Activated T-cell treated with anti-CD3 and anti-CD28 coated beads, Interleukin-2, amount 50 U/mL, for 72 hours (primary cell): ENCODE results near the gene VPS54. TPM values are rescaled to one million over a fixed set of nuclear protein-coding genes. Genes with fewer than 3 reads are reported as not detected.
A peak's percentile ranks its signal among the peaks of the same experiment; 100 is the strongest.

Experiments used
- ATAC-seq, 2 donors: fragments of 150-1000 bp; cut with Tn5 transposase; replicated peaks in 1 of 2; 2 replicates each; pipeline ENCODE4 v1.10.0; 2021; ENCODE audit warnings: moderate library complexity in 2 of 2, mild to moderate bottlenecking in 1 of 2
- DNase-seq, 2 donors: peaks; one replicate each; pipeline ENCODE4 v3.0.0; 2021 to 2022; ENCODE audit warnings: mixed read lengths in 1 of 2
- H3K27ac Mint-ChIP-seq: one replicate; pipeline ENCODE4 v1.8.0; 2022; ENCODE audit warnings: mild to moderate bottlenecking, moderate library complexity, mixed read lengths
- H3K27me3 Mint-ChIP-seq: one replicate; pipeline ENCODE4 v1.8.0; 2022; ENCODE audit warnings: low read depth, mixed read lengths
- H3K36me3 Mint-ChIP-seq, 2 donors: one replicate each; pipeline ENCODE4 v1.8.0; 2022; ENCODE audit warnings: mixed read lengths in 2 of 2, mild to moderate bottlenecking in 1 of 2; ENCODE audit not compliant: insufficient read depth in 2 of 2
- H3K4me1 Mint-ChIP-seq: one replicate; pipeline ENCODE4 v1.8.0; 2022; ENCODE audit warnings: low read depth, mixed read lengths
- H3K4me3 Mint-ChIP-seq, 2 donors: one replicate each; pipeline ENCODE4 v1.8.0; 2022; ENCODE audit warnings: mild to moderate bottlenecking in 2 of 2, mixed read lengths in 2 of 2, moderate library complexity in 2 of 2
- H3K9me3 Mint-ChIP-seq, 2 donors: one replicate each; pipeline ENCODE4 v1.8.0; 2022; ENCODE audit warnings: mixed read lengths in 2 of 2
- total RNA-seq, 2 donors: library from RNA; stranded (reverse); gene quantifications; one replicate each; pipeline ENCODE4 v1.2.3, GENCODE V29; 2022

VPS54 gene
- total RNA-seq, 2 donors from 2014 or later: 12.9 to 13.2 TPM

DNA sequence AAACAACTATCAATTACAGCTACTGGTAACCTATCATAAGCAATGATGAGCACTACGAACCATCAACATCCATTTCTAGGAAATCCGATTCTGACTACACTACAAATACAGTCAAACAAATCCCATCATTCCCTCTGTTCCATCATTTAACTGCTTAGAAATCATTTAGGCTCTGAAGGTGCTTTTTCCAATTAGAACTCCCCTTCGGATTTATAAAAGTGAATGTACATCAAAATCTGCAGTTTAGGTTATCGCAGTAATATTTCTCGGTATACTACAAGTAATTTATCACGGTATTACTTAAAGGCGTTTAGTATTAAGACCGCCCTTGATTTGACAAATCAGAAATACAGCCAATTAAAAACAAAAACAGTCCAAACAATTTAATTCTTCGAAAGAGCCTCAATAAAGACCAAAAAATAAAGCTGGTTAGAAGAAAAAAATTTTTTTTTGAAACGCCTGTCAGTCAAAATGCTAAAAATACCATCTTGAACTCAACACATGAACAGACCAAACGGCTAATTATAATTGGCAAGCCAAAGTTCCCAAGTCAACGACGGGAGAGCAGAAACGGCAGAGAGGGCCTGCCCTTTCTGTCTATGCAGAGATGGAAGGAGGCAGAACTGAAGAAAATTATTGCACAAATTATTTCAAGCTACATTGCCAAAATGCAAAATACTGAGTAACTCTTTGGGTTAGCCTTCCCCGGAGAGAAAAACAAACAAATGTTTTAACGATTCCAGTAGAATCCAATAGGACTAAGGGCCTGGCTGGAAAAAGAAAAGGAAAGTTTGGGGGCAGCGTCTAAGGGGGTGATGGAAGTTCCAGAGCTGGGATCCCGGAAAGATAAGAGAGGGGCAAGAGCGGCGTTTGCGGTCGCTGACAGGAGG is 1.2 kb downstream of the VPS54 start:
- Mint-ChIP-seq H3K4me3 (peak overlapping the region; percentile 99 to 100), H3K4me1 (peaks cover 45% of the 10 kb centered on the region)
- no peak for ATAC-seq

DNA sequence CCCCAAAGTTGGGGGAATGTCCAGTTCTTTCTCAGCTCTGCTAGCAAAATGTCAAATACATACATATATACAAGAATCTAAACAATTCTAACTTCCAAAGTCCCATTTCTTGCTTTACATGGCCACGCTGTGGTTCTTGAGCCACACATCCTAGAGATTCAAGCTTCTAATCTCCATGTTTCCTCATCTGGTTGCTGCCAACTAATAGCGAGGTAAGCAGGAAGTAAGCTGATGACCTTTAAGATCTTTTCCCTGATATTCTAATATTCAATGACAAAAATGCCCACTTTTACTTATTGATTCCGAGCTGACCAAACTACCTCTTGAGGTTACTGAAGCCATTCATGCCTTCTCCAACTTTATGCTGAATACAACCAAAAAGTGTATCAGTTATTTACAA is 3.3 kb downstream of the VPS54 start:
- DNase-seq: no peak
- ATAC-seq: no peak
- peaks cover 7 to 10% of the 10 kb centered on the region in 2 donors for H3K36me3 Mint-ChIP-seq
- no peak overlapping the region for H3K27ac Mint-ChIP-seq
- peaks cover 50% of the 10 kb centered on the region for H3K4me1 Mint-ChIP-seq
- no peaks in the 10 kb centered on the region for H3K27me3 Mint-ChIP-seq
- peak overlapping the region in 1 of 2 donors; percentile 37 for H3K4me3 Mint-ChIP-seq
- peaks cover 0 to 3% of the 10 kb centered on the region in 2 donors for H3K9me3 Mint-ChIP-seq

More for the DNA sequence above, 1.2 kb downstream of the VPS54 start:
- no peaks in the 10 kb centered on the region for H3K27me3 Mint-ChIP-seq
- no peak for DNase-seq
- H3K36me3 Mint-ChIP-seq: peaks cover 7 to 10% of the 10 kb centered on the region in 2 donors
- peaks cover 0 to 3% of the 10 kb centered on the region in 2 donors for H3K9me3 Mint-ChIP-seq
- H3K27ac Mint-ChIP-seq: peak overlapping the region; percentile 100

DNA sequence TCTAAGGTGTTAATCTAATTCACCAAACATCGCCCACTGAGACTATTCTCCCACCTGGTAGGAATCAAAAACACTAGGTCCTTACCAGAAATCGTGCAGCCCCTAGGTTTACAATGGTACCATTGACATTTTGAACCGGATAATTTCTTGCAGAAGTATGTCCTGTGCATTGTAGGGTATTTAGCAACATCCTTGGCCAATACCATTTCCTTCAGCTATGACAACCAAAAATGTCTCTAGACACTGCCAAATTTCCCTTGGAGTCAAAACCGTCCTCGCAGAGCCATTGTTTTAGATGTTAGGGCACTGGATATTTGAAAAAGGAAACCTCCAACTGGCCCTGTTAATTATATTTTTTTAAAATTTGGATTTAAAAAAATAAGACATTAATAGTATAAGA is 3.8 kb downstream of the VPS54 start:
- no peak for ATAC-seq
- no peaks in the 10 kb centered on the region for H3K27me3 Mint-ChIP-seq
- H3K36me3 Mint-ChIP-seq: peaks cover 7 to 10% of the 10 kb centered on the region in 2 donors
- DNase-seq: no peak
- peaks cover 46% of the 10 kb centered on the region for H3K4me1 Mint-ChIP-seq
- no peak overlapping the region for H3K4me3 Mint-ChIP-seq
- peaks cover 0 to 3% of the 10 kb centered on the region in 2 donors for H3K9me3 Mint-ChIP-seq
- no peak overlapping the region for H3K27ac Mint-ChIP-seq

DNA sequence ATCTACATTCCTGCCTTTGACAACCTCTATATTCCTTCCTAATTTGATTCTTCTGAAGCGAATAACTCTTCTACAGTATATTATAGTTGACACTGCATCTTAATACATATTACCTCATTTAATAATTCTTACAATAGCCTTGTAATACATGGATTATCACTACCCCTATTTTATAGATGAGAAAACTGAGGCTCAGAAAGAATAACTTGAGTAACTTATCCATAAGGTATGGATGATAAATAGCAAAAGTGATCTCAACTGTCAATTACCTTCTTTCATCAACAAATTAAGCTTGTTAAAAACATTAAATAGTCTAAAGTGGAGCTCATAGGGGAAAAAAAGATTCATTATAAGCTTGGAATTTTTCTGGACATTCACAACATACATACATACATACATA is 4.6 kb downstream of the VPS54 start:
- no peak for ATAC-seq
- no peak for DNase-seq
- H3K9me3 Mint-ChIP-seq: peaks cover 0 to 3% of the 10 kb centered on the region in 2 donors
- peaks cover 5 to 8% of the 10 kb centered on the region in 2 donors for H3K36me3 Mint-ChIP-seq
- H3K27me3 Mint-ChIP-seq: no peaks in the 10 kb centered on the region
- H3K4me3 Mint-ChIP-seq: no peak overlapping the region
- H3K27ac Mint-ChIP-seq: no peak overlapping the region
- H3K4me1 Mint-ChIP-seq: peaks cover 39% of the 10 kb centered on the region

DNA sequence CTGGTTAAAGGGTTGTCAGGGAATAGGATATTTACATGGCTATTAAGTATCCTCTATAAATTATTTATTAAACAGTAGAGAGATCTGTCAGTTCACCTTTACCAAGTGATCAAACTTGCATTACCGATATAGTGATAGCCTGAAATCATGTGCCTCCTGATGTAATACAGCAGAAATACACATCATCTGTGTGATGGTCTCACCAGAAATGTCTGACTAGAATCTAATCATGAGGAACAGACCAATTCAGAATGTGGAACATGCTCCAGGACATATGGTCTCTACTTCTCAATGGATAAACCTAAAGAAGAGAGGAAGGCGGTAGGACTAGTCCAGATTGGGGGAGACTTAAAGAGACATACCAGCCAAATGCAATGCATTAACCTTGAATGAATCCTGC is 6.2 kb downstream of the VPS54 start:
- peak overlapping the region; percentile 6 for H3K27ac Mint-ChIP-seq
- no peaks in the 10 kb centered on the region for H3K27me3 Mint-ChIP-seq
- peaks cover 0 to 2% of the 10 kb centered on the region in 2 donors for H3K36me3 Mint-ChIP-seq
- ATAC-seq (no peak), DNase-seq (no peak)
- peaks cover 39% of the 10 kb centered on the region for H3K4me1 Mint-ChIP-seq
- H3K9me3 Mint-ChIP-seq: peaks cover 0 to 3% of the 10 kb centered on the region in 2 donors
- no peak overlapping the region for H3K4me3 Mint-ChIP-seq

DNA sequence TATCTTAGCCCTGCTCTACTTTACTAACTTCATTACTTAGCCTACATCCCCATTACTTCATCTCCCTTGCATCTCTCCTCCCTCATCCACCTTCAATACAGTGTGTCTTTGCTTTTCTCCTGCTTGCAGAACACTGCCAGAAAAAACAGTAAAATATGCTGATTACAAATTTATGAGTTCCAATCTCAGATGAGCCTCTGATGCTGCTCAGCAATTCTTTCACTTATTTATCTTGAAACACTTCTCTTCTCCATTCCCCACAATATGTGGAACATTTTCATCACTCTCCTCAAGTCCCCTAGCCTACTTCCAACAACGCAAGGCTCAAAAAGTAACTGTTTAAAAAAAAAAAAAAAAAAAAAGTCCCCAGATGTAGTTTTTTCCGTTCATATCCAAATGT is 7.1 kb downstream of the VPS54 start:
- no peak for DNase-seq

DNA sequence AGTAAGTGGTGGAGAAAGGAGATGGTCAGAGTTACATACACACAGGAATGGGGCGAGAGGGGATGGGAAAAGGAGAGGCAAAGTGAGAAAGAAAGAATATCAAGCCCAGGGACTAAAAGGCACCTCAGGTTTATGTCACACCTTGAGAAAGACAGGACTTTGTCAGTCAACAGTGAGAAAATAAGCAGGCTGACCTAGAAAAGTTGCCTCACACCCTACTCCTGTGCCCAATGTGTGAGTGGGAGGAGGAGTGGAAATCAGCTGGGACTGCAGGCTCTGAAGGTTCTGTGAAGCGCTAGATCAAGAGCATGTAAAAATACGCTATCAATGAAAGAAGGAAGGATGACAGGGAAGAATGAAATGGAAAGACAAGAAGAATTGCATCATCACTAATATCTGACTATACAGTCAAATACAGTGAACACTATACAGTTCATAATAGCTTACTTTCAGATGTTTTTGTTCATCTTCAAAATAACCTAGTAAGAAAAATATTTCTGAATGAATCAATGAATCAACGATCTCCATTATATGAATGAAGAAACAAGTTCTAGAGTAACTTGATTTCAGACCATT is 10.7 kb downstream of the VPS54 start:
- no peak overlapping the region for H3K4me3 Mint-ChIP-seq
- H3K27me3 Mint-ChIP-seq: no peaks in the 10 kb centered on the region
- DNase-seq (no peak), ATAC-seq (no peak)
- no peak overlapping the region for H3K27ac Mint-ChIP-seq
- H3K9me3 Mint-ChIP-seq: no peaks in the 10 kb centered on the region
- peaks cover 33% of the 10 kb centered on the region for H3K4me1 Mint-ChIP-seq
- H3K36me3 Mint-ChIP-seq: peaks cover 1 to 5% of the 10 kb centered on the region in 2 donors

More for the DNA sequence above, 7.1 kb downstream of the VPS54 start:
- Mint-ChIP-seq H3K4me1 (peaks cover 40% of the 10 kb centered on the region), H3K36me3 (peaks cover 1 to 2% of the 10 kb centered on the region in 2 donors), H3K27me3 (no peaks in the 10 kb centered on the region), H3K27ac (peak overlapping the region; percentile 25), H3K4me3 (no peak overlapping the region), H3K9me3 (peaks cover 0 to 3% of the 10 kb centered on the region in 2 donors)
- no peak for ATAC-seq

DNA sequence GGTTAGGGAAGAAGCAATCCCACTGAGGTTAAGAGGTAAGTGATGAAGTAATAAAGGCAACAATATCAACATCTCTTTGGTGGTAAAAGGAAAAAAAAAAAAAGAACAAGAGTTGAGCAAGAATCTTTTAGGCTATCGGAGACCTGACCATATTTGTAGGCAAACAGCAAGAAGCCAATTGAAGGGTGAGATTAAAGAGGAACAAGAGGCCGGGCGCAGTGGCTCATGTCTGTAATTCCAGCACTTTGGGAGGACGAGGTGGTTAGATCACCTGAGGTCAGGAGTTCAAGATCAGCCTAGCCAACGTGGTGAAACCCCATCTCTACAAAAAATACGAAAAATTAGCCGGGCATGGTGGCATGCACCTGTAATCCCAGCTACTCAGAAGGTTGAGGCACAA is 11.3 kb downstream of the VPS54 start:
- H3K4me1 Mint-ChIP-seq: peaks cover 35% of the 10 kb centered on the region
- H3K9me3 Mint-ChIP-seq: no peaks in the 10 kb centered on the region
- ATAC-seq (no peak), DNase-seq (no peak)
- H3K27ac Mint-ChIP-seq: no peak overlapping the region
- no peak overlapping the region for H3K4me3 Mint-ChIP-seq
- H3K36me3 Mint-ChIP-seq: peaks cover 1 to 6% of the 10 kb centered on the region in 2 donors
- H3K27me3 Mint-ChIP-seq: no peaks in the 10 kb centered on the region

DNA sequence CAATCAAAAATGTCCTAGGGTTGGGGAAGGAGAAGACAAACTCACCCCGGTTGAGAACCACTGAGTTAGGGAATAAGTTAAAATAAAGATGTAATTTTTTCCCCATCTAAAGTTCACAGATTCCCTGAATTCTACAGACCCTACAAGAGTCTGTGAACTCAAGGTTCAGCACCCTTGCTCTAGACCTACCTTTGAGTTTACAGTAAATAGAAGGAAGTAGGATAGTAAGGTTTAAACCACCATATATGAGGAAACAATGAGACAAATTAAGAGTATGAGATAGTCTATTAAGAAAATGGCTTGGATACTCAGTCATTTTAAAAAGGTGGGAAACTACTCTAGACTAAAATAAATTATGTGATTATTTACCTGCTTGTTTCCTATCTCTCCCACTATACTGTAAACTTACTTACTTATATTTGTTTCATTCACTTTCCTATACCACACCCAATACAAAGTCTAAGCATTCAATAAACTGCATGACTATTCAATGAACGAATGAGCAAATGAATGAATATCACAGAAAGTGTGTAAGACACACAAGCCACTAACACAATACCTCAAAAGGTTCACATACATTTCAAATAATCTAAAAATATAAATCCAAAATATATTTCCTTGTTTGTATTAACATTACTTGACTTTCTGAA is 13.4 kb downstream of the VPS54 start:
- H3K4me1 Mint-ChIP-seq: peaks cover 28% of the 10 kb centered on the region
- DNase-seq: no peak
- no peak overlapping the region for H3K27ac Mint-ChIP-seq
- H3K27me3 Mint-ChIP-seq: no peaks in the 10 kb centered on the region
- no peaks in the 10 kb centered on the region for H3K9me3 Mint-ChIP-seq
- H3K4me3 Mint-ChIP-seq: no peak overlapping the region
- peaks cover 1 to 8% of the 10 kb centered on the region in 2 donors for H3K36me3 Mint-ChIP-seq
- ATAC-seq: no peak

DNA sequence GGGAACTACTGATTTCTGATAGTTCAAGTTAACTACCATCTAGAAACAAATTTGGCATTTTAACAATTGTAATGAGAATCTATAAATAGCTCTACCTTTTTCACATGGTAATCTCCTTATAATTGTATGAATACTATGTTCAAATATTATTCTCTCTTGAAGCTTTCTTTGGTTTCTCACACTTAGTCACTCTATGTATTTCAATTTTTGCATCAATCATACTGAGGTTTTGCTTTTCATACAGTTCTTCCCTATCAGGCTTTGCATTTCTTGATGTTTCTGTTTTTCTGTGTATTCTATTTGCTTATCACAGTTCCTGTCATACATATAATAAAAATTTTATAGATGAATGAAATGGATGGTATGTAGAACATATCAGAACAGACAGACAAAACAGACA is 16.0 kb downstream of the VPS54 start:
- Mint-ChIP-seq H3K27ac (no peak overlapping the region), H3K4me1 (peaks cover 22% of the 10 kb centered on the region), H3K4me3 (no peak overlapping the region), H3K9me3 (peaks cover 0 to 2% of the 10 kb centered on the region in 2 donors), H3K36me3 (peaks cover 3 to 16% of the 10 kb centered on the region in 2 donors), H3K27me3 (no peaks in the 10 kb centered on the region)
- ATAC-seq (no peak), DNase-seq (no peak)

DNA sequence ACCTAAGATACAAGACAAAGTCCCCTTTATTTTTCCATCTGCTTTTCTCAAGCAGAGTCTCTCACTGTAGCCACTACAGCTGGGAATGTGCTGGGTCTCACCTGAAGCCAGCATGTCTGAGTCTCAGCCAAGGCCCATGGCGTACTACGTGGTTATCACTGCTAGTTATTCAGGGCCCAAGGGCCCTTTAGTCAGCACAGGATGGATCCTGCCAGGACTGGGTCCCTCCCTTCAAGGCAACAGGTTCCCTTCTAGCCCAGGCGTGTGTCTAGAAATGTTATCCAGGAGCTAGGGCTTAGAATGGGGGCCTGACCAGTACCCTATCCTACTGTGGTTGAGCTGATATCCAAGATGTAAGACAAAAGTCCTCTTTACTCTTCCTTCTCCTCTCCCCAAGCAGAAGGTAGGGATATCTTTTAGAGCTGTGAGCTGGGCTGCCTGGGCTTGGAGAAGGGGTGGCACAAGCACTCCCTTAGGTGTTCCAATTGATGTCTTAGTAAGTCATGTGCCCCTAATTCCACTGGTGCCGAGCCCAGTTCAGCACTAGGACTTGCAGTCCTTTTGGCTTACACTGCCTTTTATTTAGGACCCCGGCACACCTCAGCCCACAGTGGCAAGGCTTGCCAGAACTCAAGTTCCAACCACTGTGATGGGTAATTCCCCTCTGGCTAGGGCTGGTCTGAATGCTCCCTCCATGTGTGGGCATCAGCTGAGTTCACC is 17.7 kb downstream of the VPS54 start:
- Mint-ChIP-seq H3K27me3 (no peaks in the 10 kb centered on the region), H3K9me3 (peaks cover 2 to 4% of the 10 kb centered on the region in 2 donors), H3K36me3 (peaks cover 8 to 20% of the 10 kb centered on the region in 2 donors), H3K27ac (no peak overlapping the region), H3K4me3 (no peak overlapping the region), H3K4me1 (peaks cover 14% of the 10 kb centered on the region)
- no peak for ATAC-seq
- DNase-seq: no peak

DNA sequence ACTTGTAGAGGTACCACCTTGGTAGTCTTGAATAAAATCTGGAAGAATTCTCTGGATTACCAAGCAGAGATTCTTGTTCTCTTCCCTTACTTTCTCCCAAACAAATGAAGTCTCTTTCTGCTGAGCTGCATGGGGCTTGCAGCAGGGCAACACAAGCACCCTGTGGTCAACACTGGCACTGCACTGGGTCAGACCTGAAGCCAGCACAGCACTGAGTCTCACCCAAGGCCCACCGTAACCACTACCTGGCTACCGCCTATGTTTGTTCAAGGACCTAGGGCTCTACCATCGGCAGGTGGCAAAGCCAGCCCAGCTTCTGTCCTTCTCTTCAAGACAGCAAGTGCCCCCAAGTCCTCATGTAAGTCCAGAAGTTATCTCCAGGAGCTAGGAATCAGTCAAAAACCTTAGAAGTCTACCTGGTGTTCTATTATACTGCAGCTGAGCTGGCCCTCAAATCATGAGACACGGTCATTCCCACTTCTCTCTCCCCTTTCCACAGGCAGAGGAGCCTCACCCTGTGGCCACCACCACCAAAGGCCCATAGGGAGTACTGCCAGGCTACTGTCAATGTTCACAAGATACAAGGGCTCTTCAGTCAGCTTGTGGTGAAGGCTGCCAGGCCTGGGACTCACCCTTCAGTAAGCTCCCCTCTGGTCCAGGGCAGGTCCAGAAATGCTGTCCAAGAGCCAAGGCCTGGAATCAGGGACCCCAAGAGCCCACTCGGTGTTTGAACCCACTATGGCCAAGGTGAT is 18.4 kb downstream of the VPS54 start:
- DNase-seq: no peak
- Mint-ChIP-seq H3K27me3 (no peaks in the 10 kb centered on the region), H3K9me3 (peaks cover 2 to 4% of the 10 kb centered on the region in 2 donors), H3K4me3 (no peak overlapping the region), H3K36me3 (peaks cover 8 to 20% of the 10 kb centered on the region in 2 donors), H3K27ac (no peak overlapping the region), H3K4me1 (peaks cover 14% of the 10 kb centered on the region)
- ATAC-seq: no peak
